GM20431 (cell line): ENCODE data around the gene DLGAP4.

Experiments used
- in situ Hi-C: fragments of 300-500 bp; cut with MseI, MboI; formaldehyde crosslinking; loops from one replicate; pipeline ENCODE4 v1.15.0; 2020; ENCODE audit warnings: low sequenced_read_pairs; ENCODE audit not compliant: unreplicated experiment

The DLGAP4 gene

DNA sequence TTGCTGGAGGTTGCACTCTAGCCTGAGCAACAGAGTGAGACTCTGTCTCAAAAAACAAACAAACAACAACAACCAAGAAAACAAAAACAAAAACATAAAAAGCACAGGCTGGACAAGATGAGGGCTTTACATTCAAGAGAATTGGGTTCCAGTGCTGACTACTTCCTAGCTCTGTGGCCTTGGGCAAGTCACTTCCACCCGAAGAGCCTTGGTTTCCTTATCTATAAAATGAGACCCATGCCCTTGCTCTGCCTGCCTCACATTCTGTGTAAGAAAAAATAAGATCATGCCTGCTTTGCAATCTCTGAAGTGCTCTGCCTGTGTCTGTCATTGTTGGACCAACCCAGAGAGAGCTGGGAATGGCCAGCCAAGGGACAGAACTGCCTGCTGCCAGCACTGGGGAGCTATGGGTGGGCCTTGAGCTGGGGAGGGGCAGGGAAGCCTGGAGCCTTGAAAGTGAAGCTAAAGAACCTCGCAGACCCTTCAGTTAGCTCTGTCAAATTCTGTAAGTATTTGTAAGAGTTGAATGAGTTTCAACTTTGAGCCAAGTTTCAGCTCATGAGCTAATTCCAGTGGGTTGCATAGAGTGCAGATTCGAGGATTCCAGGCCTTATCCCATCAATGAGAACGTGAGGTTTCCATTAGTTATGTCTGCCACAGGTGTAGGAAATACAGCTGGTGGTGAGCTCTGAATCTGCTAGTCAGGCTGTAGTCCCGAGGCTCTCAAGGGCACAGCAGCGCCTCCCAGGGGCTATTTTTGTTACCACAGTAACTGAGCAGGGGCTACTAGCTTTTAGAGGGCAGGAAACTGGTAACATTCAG lies 93.2 kb downstream of the DLGAP4 start:
- in situ Hi-C loops = no loop called here

DNA sequence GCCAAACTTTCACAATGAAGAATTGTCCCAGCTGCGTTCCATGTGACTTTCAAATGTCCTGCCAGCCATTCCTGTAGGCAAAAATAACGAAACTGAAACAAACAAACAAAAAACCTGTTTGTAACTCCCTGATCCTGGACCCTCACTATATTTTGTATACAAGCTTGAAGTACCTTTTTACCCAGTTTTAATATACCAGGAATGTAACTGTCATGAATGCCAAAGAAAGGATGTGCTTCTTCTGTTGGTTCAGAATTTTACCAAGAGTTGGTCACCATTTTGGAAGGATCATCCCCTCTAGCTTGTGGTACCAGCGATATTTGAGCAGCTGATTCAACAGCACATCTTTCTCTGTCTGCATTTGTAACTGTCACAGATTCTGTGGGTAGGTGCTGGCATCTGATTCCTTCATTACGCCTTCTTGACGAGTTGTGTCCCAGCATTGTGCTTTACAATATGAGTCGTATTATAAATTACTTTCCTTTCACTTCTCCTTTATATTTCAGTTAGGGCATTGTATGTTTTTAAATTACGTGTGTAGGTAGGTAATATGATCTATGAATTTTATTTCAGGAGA lies 93.9 kb downstream of the DLGAP4 start:
- in situ Hi-C loops = no loop called here

DNA sequence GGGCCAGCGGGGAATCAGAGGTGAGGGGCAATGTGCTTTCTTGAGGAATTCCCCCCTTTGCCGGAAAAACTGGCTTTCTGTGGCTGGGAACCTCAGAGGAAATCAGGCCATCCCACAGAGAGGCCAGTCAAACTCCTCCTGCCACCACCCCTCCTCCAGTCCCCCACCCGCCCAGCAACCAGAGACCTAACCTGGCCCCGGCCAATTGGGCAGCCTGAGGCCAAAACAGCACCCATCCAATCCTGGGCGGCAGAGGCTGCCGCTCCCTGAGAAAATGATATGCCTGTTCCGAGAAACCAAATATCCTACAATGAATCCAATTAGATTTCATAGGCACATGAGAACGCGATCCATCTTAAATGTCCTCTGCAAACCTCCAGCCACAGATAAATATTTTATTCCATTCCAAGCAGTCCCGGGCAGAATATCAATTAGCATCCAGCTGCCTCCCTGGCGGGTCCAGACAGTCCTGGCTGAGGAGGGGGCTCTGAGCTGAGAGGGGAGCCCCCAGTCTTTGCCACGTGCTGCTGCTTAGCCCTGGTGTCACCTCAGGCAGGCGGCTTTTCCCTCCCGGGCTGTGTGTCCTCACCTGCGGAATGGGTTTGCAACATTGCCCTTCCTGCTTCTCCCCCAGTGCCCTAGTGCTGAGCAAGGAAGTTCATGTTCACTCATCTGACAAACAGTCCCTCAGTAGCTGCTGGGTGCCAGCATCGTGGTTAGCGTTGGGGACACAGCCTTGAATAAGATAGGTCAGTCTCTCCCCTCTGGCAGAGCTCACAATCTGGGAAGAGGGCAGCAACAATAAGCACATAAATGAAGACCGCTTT lies 95.0 kb downstream of the DLGAP4 start:
- in situ Hi-C loops = no loop called here

- in situ Hi-C loops = no loop called here
Observed at GRCh38 chr20:36402708-36403107, 96.6 kb downstream of the DLGAP4 start.

- in situ Hi-C loops = no loop called here
Observed at GRCh38 chr20:36404435-36404978, 98.4 kb downstream of the DLGAP4 start.

DNA sequence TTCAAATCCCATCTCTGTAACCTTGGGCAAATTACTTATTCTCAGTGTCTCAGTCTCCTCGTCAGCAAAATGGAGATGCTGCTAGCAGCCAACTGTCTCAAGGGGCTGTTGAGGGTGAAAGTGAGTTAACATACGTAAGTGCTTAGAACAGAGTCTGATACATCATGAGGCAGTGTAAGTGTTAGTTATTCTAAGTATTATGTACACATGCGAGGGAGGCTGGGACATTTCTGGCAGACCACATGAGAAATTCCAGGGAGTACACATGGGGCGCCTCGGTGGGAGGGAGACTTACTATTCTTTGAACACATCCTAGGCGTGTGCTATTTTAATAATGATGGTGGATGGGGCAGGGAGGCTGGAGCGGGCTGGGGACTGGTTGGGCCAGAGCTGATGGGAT lies 99.1 kb downstream of the DLGAP4 start:
- in situ Hi-C loops = no loop called here

DNA sequence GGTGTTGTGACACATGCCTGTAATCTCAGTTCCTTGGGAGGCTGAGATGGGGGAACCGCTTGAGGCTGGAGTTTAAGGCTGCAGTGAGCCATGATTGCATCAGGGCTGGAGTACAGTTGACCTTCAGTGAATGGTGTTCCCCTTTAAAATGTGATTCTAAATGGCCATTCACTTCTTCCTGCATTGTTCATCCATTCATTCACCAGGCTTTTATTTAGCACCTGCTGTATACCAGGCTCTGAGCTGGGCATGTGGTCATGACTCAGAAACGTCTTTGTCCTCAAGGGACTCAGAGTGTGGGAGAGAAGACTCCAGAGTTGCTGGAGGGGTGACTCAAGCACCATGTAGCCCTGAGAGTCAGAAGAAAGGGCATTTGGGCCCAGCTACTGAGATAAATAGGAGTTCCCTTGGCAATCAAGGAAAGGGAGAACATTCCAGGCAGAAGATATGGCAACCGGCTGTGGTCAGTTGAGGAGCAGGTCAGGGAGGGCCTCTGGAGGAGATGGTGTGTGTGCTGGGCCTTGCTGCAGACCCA lies 101.1 kb downstream of the DLGAP4 start:
- in situ Hi-C loops = no loop called here

DNA sequence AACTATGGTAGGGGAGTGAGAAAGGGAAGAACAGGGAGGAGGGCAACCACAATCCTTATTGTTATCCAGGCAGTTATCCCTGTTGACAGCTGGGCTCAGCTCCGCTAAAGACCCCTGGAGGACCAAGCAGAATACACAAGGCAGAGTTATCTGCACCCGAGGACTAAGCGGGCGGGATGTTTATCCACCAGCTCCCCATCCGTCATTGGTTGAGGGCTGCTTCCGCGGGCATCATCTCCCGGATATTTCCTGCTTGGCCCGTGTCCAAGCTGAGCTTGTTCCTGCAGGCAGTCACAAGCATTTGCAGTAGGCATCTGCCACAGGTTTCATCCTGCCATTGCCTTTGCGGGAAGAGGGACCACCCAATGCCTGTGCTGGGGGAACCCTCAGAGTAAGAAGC lies 102.1 kb downstream of the DLGAP4 start:
- in situ Hi-C loops = no loop called here

DNA sequence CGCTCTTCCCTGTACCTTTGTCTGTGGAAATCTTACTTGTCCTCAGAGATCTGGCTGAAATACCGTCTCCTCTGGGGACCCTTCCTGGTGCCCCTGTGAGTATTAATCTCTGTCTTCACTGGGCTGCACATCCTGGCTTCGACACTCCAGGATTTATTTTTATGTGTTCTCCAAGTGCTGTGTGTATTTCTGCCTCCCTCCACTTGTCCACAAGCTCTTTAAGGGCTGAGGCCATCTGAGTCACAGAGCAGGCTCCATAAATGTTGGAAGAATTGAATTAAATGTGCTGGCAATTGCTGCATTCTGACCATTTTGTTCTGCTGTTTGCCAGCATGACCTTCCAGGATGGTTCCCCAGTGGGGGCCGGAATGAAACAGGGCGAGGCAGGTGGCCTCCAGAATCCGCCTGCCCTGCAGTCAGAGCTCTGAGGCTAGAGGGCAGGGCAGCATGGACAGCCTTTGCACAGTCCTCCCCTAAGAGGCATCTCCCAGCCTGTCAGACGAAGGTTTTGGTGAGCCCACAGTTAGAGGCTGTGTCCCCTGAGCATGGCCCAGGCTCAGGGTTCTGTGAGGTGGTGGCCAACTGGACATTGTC lies 105.8 kb downstream of the DLGAP4 start:
- in situ Hi-C loops = no loop called here

DNA sequence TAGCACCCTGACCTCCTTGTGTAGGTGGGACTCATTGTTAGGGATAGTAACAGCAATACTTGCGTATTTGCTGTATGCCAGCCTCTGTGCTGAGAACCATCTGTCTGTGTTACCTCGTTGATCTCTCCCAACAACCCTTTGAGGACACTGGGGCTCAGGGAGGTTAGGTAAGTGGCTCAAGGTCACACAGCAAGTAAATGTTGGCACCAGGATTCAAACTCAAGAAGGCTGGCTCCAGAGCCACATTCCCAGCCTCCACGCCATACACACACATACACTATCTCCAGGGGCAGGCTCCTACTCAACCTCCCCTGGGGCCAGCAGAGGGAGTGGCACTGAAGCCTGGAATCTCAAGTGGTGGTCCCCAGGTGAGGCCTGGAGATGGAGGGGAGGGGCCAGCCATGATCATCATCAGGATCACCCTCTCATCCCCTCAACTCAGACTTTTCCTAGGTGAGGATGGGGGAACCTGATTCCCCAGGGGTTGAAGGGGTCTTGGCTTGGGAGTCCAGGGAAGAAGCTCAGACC lies 109.4 kb downstream of the DLGAP4 start:
- in situ Hi-C loops = no loop called here

DNA sequence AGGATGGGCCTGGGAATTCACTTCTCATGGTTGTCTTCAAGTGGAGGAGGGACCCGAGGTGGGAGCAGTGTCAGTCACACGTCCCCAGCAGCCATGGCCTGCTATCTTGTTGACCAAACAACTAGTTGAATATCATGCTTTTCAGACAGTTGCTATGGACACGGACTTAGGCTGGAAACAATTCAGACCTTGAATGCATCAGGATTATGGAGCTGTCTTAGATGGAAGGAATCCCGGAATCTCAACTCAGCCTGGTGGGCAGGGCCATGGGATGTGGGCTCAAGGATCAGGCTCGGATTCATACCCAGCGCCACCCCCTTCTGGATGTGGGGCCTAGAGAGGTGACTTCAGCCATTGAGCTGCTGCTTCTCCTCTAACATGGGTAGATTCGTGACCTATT lies 112.6 kb downstream of the DLGAP4 start:
- in situ Hi-C loops = no loop called here

- in situ Hi-C loops = no loop called here
Observed at GRCh38 chr20:36421641-36422040, 115.5 kb downstream of the DLGAP4 start.

DNA sequence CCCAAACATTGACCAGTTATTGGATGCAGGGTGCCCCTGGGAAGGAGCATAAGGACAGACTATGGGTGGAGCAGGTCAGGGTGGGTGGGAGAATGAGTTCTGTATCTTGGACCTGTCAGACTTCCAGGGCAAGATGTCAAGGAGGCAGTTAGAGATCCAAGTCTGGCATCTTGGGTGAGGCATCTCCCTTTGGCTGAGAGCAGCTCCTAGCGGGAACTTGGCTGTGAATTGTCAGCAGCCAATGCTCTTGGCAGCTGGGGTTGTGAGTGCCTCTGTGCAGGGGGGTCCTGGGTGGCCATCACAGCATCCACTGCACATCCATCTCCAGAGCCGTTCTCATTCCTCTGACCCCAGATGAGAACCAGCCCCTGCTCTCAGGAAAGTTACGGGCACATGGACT lies 118.2 kb downstream of the DLGAP4 start:
- in situ Hi-C loops = no loop called here

DNA sequence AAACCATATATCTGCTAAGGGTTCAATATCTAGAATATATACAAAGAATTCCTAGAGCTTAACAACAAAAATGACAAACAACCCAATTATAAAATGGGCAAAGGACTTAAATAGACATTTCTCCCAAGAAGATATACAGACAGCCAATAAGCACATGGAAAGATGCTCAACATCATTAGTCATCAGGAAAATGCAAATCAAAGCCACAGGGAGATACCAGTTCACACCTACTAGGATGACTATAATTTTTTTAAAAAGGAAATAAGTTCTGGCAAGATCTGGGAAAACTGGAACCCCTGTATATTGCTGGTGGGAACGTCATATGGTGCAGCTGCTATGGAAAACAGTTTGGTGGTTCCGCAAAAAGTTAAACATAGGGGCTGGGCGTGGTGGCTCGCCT lies 119.0 kb downstream of the DLGAP4 start:
- in situ Hi-C loops = no loop called here

DNA sequence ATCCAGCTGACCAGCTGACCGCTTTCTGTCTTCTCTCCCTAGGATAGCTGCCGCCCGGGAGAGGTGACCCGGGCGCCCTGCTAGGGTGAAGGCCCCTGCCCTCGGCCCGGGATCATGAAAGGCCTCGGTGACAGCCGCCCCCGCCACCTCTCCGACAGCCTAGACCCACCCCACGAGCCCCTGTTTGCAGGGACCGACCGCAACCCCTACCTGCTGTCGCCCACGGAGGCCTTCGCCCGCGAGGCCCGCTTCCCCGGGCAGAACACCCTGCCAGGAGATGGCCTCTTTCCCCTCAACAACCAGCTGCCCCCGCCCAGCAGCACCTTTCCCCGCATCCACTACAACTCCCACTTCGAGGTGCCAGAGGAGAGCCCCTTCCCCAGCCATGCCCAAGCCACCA lies 125.5 kb downstream of the DLGAP4 start:
- in situ Hi-C loops = no loop called here

DNA sequence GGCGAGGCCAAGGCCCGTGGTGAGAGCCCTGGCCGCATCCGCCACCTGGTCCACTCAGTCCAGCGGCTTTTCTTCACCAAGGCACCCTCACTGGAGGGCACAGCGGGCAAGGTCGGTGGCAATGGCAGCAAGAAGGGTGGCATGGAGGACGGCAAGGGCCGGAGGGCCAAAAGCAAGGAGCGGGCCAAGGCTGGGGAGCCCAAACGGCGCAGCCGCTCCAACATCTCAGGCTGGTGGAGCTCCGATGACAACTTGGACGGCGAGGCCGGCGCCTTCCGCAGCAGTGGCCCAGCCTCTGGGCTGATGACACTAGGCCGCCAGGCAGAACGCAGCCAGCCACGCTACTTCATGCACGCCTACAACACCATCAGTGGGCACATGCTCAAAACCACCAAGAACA lies 126.0 kb downstream of the DLGAP4 start:
- in situ Hi-C loops = no loop called here

GRCh38 chr20:36434383-36434782 lies 128.2 kb downstream of the DLGAP4 start:
- in situ Hi-C loops = no loop called here

DNA sequence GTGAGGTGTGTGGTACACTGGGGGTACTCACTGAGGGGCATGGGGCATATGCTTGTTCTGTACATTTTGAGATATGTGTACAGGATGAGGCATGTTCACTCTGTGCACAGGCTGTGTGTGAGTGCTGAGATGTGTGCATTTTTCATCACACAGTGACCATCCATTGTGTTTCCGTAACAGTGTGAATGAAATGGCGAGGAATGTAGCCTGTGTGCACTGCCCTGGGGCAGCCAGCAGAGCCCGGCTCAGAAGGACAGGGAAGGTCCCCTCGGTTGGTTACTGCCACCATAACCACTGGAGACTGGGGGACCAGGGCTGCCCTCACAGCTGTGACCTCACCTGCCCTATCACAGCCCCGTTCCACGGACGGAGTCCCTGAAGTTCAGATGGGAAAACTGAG lies 129.0 kb downstream of the DLGAP4 start:
- in situ Hi-C loops = no loop called here

- in situ Hi-C loops = no loop called here
Observed at GRCh38 chr20:36435592-36436541, 129.7 kb downstream of the DLGAP4 start.
